Hepatocyte (in vitro differentiated cells): Measurements from ENCODE around the gene PTPN5. TPM values are rescaled to one million over a fixed set of nuclear protein-coding genes. Genes with fewer than 3 reads are reported as not detected.

Experiments
- DNase-seq: peaks from one replicate; pipeline ENCODE4 v3.0.0-alpha.2; 2016; ENCODE audit warnings: low spot score
- H2AFZ ChIP-seq: fragments of 200-600 bp; sonication (generic); 2 replicates; pipeline ENCODE4 v1.6.0; 2016; ENCODE audit warnings: antibody characterized with exemption, mild to moderate bottlenecking
- H3K27ac ChIP-seq: fragments of 200-600 bp; sonication (generic); 2 replicates; pipeline ENCODE4 v1.5.1; 2016; ENCODE audit warnings: mild to moderate bottlenecking
- H3K27me3 ChIP-seq: fragments of 200-600 bp; sonication (generic); 2 replicates; pipeline ENCODE4 v1.6.1; 2016
- H3K36me3 ChIP-seq: fragments of 200-600 bp; sonication (generic); replicated peaks from 2 replicates; pipeline ENCODE4 v1.5.1; 2016; ENCODE audit warnings: low read depth; ENCODE audit not compliant: insufficient read depth
- H3K4me1 ChIP-seq: fragments of 200-600 bp; sonication (generic); 2 replicates; pipeline ENCODE4 v1.5.1; 2016; ENCODE audit warnings: mild to moderate bottlenecking, moderate library complexity; ENCODE audit not compliant: insufficient read depth
- H3K4me2 ChIP-seq: fragments of 200-600 bp; sonication (generic); 2 replicates; pipeline ENCODE4 v1.6.0; 2016
- H3K4me3 ChIP-seq: fragments of 200-600 bp; sonication (generic); 2 replicates; pipeline ENCODE4 v1.5.1; 2016; ENCODE audit warnings: mild to moderate bottlenecking
- H3K79me2 ChIP-seq: fragments of 200-600 bp; sonication (generic); 2 replicates; pipeline ENCODE4 v1.6.0; 2017; ENCODE audit warnings: mild to moderate bottlenecking
- H3K9me2 ChIP-seq: fragments of 200-600 bp; sonication (generic); replicated peaks from 2 replicates; pipeline ENCODE4 v1.6.0; 2017; ENCODE audit warnings: mild to moderate bottlenecking; ENCODE audit not compliant: insufficient read depth
- H3K9me3 ChIP-seq: fragments of 200-600 bp; sonication (generic); 2 replicates; pipeline ENCODE4 v1.5.1; 2016; ENCODE audit warnings: low read depth, mild to moderate bottlenecking
- H4K20me1 ChIP-seq: fragments of 200-600 bp; sonication (generic); 2 replicates; pipeline ENCODE4 v1.6.0; 2016; ENCODE audit warnings: mild to moderate bottlenecking; ENCODE audit not compliant: insufficient read depth, poor library complexity, severe bottlenecking
- CTCF ChIP-seq: fragments of 200-600 bp; sonication (generic); IDR thresholded peaks from 2 replicates; pipeline ENCODE4 v1.5.1; 2016; ENCODE audit warnings: antibody characterized with exemption, mild to moderate bottlenecking; ENCODE audit not compliant: poor library complexity
- EZH2 ChIP-seq: fragments of 200-600 bp; sonication (generic); IDR thresholded peaks from 2 replicates; pipeline ENCODE4 v1.6.1; 2016; ENCODE audit warnings: antibody characterized with exemption, mild to moderate bottlenecking, borderline replicate concordance
- EZH2phosphoT487 ChIP-seq: fragments of 200-600 bp; sonication (generic); IDR thresholded peaks from one replicate; pipeline ENCODE4 v1.6.1; 2018; ENCODE audit warnings: antibody characterized with exemption, mild to moderate bottlenecking, low read depth, moderate library complexity; ENCODE audit not compliant: unreplicated experiment, severe bottlenecking
- WGBS: methylation state at CpG from one replicate; pipeline ENCODE4 v1.1.6; 2016; ENCODE audit warnings: low lambda C conversion rate; ENCODE audit errors: missing lambda C conversion rate; 5-methylcytosine and 5-hydroxymethylcytosine counted together
- polyA plus RNA-seq: library from polyadenylated mRNA; unstranded; fragments of >200 nt; fragmentation: Nextera tagmentation; extraction: Ambion mirVana; gene quantifications from 2 replicates; pipeline ENCODE4 v1.2.1, GENCODE V29; 2016
- total RNA-seq: library from RNA; depleted of rRNA; stranded (reverse); fragments of >200 nt; gene quantifications from 2 replicates; pipeline ENCODE4 v1.2.3, GENCODE V29; 2014

Gene PTPN5
- total and polyA plus RNA-seq, 2 experiments from 2014 or later: 0.22 to 0.90 TPM

GRCh38 chr11:18727479-18728236 is 63.9 kb downstream of the PTPN5 start:
- Histone ChIP-seq H3K9me2 (no peaks in the 10 kb centered on the region), H3K27me3 (no peaks in the 10 kb centered on the region), H2AFZ (no peak overlapping the region), H3K79me2 (no peaks in the 10 kb centered on the region), H4K20me1 (no peaks in the 10 kb centered on the region), H3K4me2 (no peak overlapping the region), H3K36me3 (no peaks in the 10 kb centered on the region), H3K4me1 (no peaks in the 10 kb centered on the region), H3K9me3 (no peaks in the 10 kb centered on the region), H3K4me3 (no peak overlapping the region), H3K27ac (no peak overlapping the region)
- 58% methylated on average over 10 of the region's 10 CpGs for WGBS
- peak; percentile 61 for DNase-seq
- TF ChIP-seq CTCF (peak; percentile 64), EZH2phosphoT487 (no peak)

DNA sequence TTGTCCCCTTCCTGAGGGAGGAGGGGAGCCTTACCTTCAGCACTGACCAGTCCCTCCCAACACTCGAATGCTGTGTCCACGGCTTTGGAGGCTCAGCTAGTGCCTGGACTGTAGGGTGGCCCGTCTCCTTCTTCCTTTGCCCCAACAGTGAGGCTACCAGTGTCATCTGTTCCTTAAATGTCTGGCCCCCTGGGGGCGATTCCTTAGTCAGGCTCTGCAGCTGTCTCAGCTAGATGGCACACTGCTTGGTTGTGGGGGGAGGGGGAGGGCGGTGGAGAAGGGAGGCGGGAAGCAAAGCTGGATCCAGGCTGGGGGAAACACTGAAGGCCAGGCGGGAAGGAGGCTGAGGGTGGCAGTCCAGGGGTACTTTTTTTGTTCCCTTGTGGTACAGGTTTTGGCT is 65.6 kb downstream of the PTPN5 start, which contains the start of gene IGSF22:
Gene IGSF22 (minus strand): TSS at position 149 of the 400 bp plus-strand sequence. CDS start 1,952 bp downstream, outside the sequence.
- TF ChIP-seq EZH2phosphoT487 (no peak), EZH2 (no peak), CTCF (no peak)
- Histone ChIP-seq H2AFZ (no peak within 1 kb of the TSS), H3K36me3 (no peaks in the 10 kb centered on the region), H3K9me2 (no peaks in the 10 kb centered on the region), H3K4me2 (no peak within 1 kb of the TSS), H3K79me2 (no peaks in the 10 kb centered on the region), H3K4me3 (no peak within 1 kb of the TSS), H4K20me1 (no peaks in the 10 kb centered on the region), H3K27me3 (no peaks in the 10 kb centered on the region), H3K4me1 (no peaks in the 10 kb centered on the region), H3K9me3 (no peaks in the 10 kb centered on the region), H3K27ac (no peak within 1 kb of the TSS)
- DNase-seq: no peak
- WGBS: 37% methylated on average over 4 of the region's 7 CpGs

DNA sequence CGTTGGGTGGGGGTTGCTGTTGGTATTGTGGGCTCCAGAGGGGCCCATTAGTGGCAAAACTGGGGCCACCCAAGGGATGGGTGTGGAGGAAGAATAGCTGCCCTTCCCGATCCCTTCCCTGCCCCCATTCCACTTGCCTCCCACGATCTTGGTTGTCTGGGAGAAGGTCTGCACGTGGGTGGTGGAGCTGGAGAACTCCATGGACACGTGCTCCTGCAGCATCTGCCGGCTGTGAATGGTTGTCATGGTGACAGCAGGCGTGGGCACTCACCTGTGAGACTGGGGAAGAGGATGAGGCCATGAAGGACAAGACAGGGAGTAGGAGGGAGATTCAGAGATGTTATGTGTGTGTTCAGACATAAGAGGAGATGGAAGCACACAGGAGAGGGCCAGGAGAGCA is 67.6 kb downstream of the PTPN5 start:
- peaks cover 14% of the 10 kb centered on the region for H3K4me1 ChIP-seq
- WGBS: 43% methylated on average over 7 of the region's 7 CpGs
- no peak for TF ChIP-seq CTCF
- no peak for TF ChIP-seq EZH2
- TF ChIP-seq EZH2phosphoT487: no peak
- H3K9me3 ChIP-seq: no peaks in the 10 kb centered on the region
- no peak overlapping the region for H3K4me3 ChIP-seq
- no peak overlapping the region for H2AFZ ChIP-seq
- no peaks in the 10 kb centered on the region for H3K9me2 ChIP-seq
- H3K79me2 ChIP-seq: no peaks in the 10 kb centered on the region
- no peaks in the 10 kb centered on the region for H4K20me1 ChIP-seq
- H3K4me2 ChIP-seq: no peak overlapping the region
- H3K27me3 ChIP-seq: no peaks in the 10 kb centered on the region
- no peak for DNase-seq
- H3K36me3 ChIP-seq: no peaks in the 10 kb centered on the region
- no peak overlapping the region for H3K27ac ChIP-seq
